Right lobe of liver (tissue), 6 donors: ENCODE results near the gene MMS19. TPM values are rescaled to one million over a fixed set of nuclear protein-coding genes. Genes with fewer than 3 reads are reported as not detected.
A peak's percentile ranks its signal among the peaks of the same experiment; 100 is the strongest.

ENCODE experiments used
- ATAC-seq, 4 donors: fragments of 200-7000 bp; cut with Tn5 transposase; one replicate each; pipeline ENCODE4 v1.9.1; 2020; ENCODE audit warnings: mild to moderate bottlenecking in 4 of 4, moderate library complexity in 4 of 4
- DNase-seq, 3 donors: peaks; one replicate each; pipeline ENCODE4 v3.0.0-alpha.2; 2020
- H3K27ac ChIP-seq, 3 donors: fragments of 200-600 bp; one replicate each; pipeline ENCODE4 v1.8.0; 2022
- H3K27me3 ChIP-seq, 2 donors: fragments of 200-600 bp; one replicate each; pipeline ENCODE4 v1.8.0; 2022
- H3K36me3 ChIP-seq, 4 donors: fragments of 200-600 bp; sonication (generic) in 1 of 4; one replicate each; pipeline versions ENCODE4 v1.5.1 to v1.8.0; 2017 to 2022; ENCODE audit warnings: control low read depth in 1 of 4
- H3K4me1 ChIP-seq, 4 donors: fragments of 200-600 bp; sonication (generic) in 1 of 4; one replicate each; pipeline versions ENCODE4 v1.5.1 to v1.8.0; 2017 to 2022; ENCODE audit warnings: control low read depth in 1 of 4
- H3K4me3 ChIP-seq, 3 donors: fragments of 200-600 bp; one replicate each; pipeline ENCODE4 v1.8.0; 2022
- H3K9me3 ChIP-seq, 4 donors: fragments of 200-600 bp; sonication (generic) in 1 of 4; one replicate each; pipeline versions ENCODE4 v1.5.1 to v1.8.0; 2017 to 2022; ENCODE audit warnings: control low read depth in 1 of 4
- CTCF ChIP-seq, 4 donors: fragments of 200-600 bp in 3 of 4; fragments of 450-650 bp in 1 of 4; IDR thresholded peaks; one replicate each; pipeline versions ENCODE4 v1.5.1 to v1.8.0; 2016 to 2022; ENCODE audit warnings: antibody characterized with exemption in 4 of 4, mild to moderate bottlenecking in 2 of 4
- POLR2A ChIP-seq: fragments of 450-650 bp; IDR thresholded peaks from one replicate; pipeline ENCODE4 v1.6.1; 2017; ENCODE audit warnings: antibody characterized with exemption, mild to moderate bottlenecking
- WGBS: methylation state at CpG from one replicate; pipeline ENCODE4 v1.1.6; 2018; ENCODE audit warnings: low coverage, low lambda C conversion rate; ENCODE audit not compliant: insufficient coverage; ENCODE audit errors: missing lambda C conversion rate; 5-methylcytosine and 5-hydroxymethylcytosine counted together
- intact Hi-C, 2 donors: fragments of 100-400 bp; cut with DNase I; formaldehyde crosslinking; loops; one replicate each; pipeline versions ENCODE4 v1.11.2 to v1.14.1; 2022
- long read RNA-seq: library from polyadenylated mRNA; unstranded; transcript quantifications from one replicate; pipeline ENCODE4 v2.0.0, GENCODE V29; 2019
- total RNA-seq, 6 experiments: library from RNA; depleted of rRNA in 2 of 6; stranded (reverse); fragments of >200 nt in 2 of 6; fragmentation: NEBNext Ultra II Directional in 3 of 6; extraction: Animal tissue kit (Norgen Biotek cat#: 25700) in 3 of 6; gene quantifications; one replicate each; pipeline versions ENCODE4 v1.1.0 to v1.2.4, GENCODE V29; 2016 to 2023
- donor health status: DM: no; HTN: yes; CAD: no.
- donor health status: DM: no; HTN: no; CAD: no.
- donor health status: DM: no; HTN: no; CAD: no.
- donor health status: DM: no; HTN: yes; CAD: no.
- donor health status: DM: no; HTN: yes; CAD: no.

MMS19 gene
- total RNA-seq = 10 to 100 TPM; 18.7 to 40.7 (median 20.3) TPM
- long read RNA-seq, partial matches to known transcripts = 1 of 3 reads
- long read RNA-seq, other reads (novel, unspliced or antisense) = 0 of 3 reads

GRCh38 chr10:97498076-97498840, at the start of gene MMS19:
Gene MMS19 (minus strand): TSS chr10:97498422. CDS start chr10:97498384, 38 bp downstream.
- Histone ChIP-seq H3K9me3 (no peaks in the 10 kb centered on the region), H3K4me3 (peak within 1 kb of the TSS; percentile 84 to 99 (median 98)), H3K36me3 (no peaks in the 10 kb centered on the region), H3K27me3 (no peaks in the 10 kb centered on the region), H3K4me1 (peaks cover 0 to 15% (median 0%) of the 10 kb centered on the region in 4 donors), H3K27ac (peak within 1 kb of the TSS; percentile 65 to 84 (median 77))
- TF ChIP-seq POLR2A = peak; percentile 77
- peak in 3 of 4 donors; percentile 14 to 41 (median 27) for TF ChIP-seq CTCF (IDR thresholded peaks at IDR 0.05)
- intact Hi-C loops = no loop called here
- DNase-seq = peak; percentile 100
- 0% methylated on average over 20 of the region's 73 CpGs for WGBS
- ATAC-seq = peak; percentile 88 to 97 (median 91)

- DNase-seq (no peak), ATAC-seq (no peak)
- Histone ChIP-seq H3K27ac (no peak overlapping the region), H3K4me1 (no peaks in the 10 kb centered on the region), H3K9me3 (no peaks in the 10 kb centered on the region), H3K27me3 (no peaks in the 10 kb centered on the region), H3K36me3 (no peaks in the 10 kb centered on the region), H3K4me3 (no peak overlapping the region)
- TF ChIP-seq CTCF (IDR thresholded peaks at IDR 0.05) (no peak), POLR2A (no peak)
- 68% methylated on average over 3 of the region's 4 CpGs for WGBS
- intact Hi-C loops = loop anchor here in 1 of 2 donors (10.0 kb wide), 1 partner anchor 83 kb away; no protein-coding TSS in a partner anchor
Measured at GRCh38 chr10:97547962-97548361, 49.7 kb upstream of the MMS19 start.

GRCh38 chr10:97547271-97547600, 49.0 kb upstream of the MMS19 start:
- Histone ChIP-seq H3K36me3 (no peaks in the 10 kb centered on the region), H3K27me3 (no peaks in the 10 kb centered on the region), H3K9me3 (no peaks in the 10 kb centered on the region), H3K4me1 (no peaks in the 10 kb centered on the region), H3K4me3 (no peak overlapping the region), H3K27ac (no peak overlapping the region)
- ATAC-seq (no peak), DNase-seq (peak in 1 of 3 donors; percentile 27)
- TF ChIP-seq POLR2A (no peak), CTCF (IDR thresholded peaks at IDR 0.05) (no peak)
- 71% methylated on average over 4 of the region's 4 CpGs for WGBS
- intact Hi-C loops = loop anchor here in 1 of 2 donors (10.0 kb wide), 1 partner anchor 82 kb away; no protein-coding TSS in a partner anchor

- Histone ChIP-seq H3K36me3 (no peaks in the 10 kb centered on the region), H3K9me3 (no peaks in the 10 kb centered on the region), H3K27ac (no peak overlapping the region), H3K4me3 (no peak overlapping the region), H3K27me3 (no peaks in the 10 kb centered on the region), H3K4me1 (no peaks in the 10 kb centered on the region)
- no peak for ATAC-seq
- TF ChIP-seq POLR2A (no peak), CTCF (IDR thresholded peaks at IDR 0.05) (no peak)
- intact Hi-C loops = loop anchor here in 1 of 2 donors (10.0 kb wide), 1 partner anchor 82 kb away; no protein-coding TSS in a partner anchor
- 78% methylated on average over 12 of the region's 18 CpGs for WGBS
- DNase-seq = peak in 1 of 3 donors; percentile 37
Measured at GRCh38 chr10:97546456-97547270, 48.4 kb upstream of the MMS19 start.
